GM18951 (cell line): ENCODE results near the gene MORN5.

ENCODE experiments used
- POLR2A ChIP-seq: IDR thresholded peaks from 4 replicates; pipeline ENCODE4 v1.6.1; 2011; ENCODE audit warnings: mild to moderate bottlenecking; ENCODE audit not compliant: insufficient read length, insufficient read depth; ENCODE audit errors: extremely low read depth
- in situ Hi-C: fragments of 300-500 bp; cut with MboI; formaldehyde crosslinking; loops from one replicate; pipeline ENCODE4 v1.12.0; 2022; ENCODE audit warnings: low sequenced_read_pairs, mixed read lengths, inconsistent platforms; ENCODE audit not compliant: unreplicated experiment

The MORN5 gene

GRCh38 chr9:122119166-122119521 is 40.6 kb upstream of the MORN5 start:
- in situ Hi-C loops, result loop anchor here (25.0 kb wide), 1 partner anchor 693 kb away; the partner anchor contains the start of gene OR1K1
- no peak for TF ChIP-seq POLR2A

- in situ Hi-C loops, result loop anchor here (5.0 to 25.0 kb wide), 3 partner anchors 228 to 693 kb away; partner anchors contain the start of gene OR1K1
- TF ChIP-seq POLR2A, result no peak
Measured at GRCh38 chr9:122119721-122120120, 40.0 kb upstream of the MORN5 start.

GRCh38 chr9:122120316-122121071 is 39.2 kb upstream of the MORN5 start:
- TF ChIP-seq POLR2A, result no peak
- in situ Hi-C loops, result loop anchor here (5.0 to 25.0 kb wide), 3 partner anchors 227 to 692 kb away; partner anchors contain the start of gene OR1K1

- no peak for TF ChIP-seq POLR2A
- in situ Hi-C loops, result loop anchor here (5.0 to 25.0 kb wide), 3 partner anchors 226 to 691 kb away; partner anchors contain the start of gene OR1K1
Measured at GRCh38 chr9:122121391-122121790, 38.3 kb upstream of the MORN5 start.

GRCh38 chr9:122121931-122122330 is 37.8 kb upstream of the MORN5 start:
- in situ Hi-C loops, result loop anchor here (5.0 to 25.0 kb wide), 3 partner anchors 225 to 690 kb away; partner anchors contain the start of gene OR1K1

GRCh38 chr9:122122468-122122867 is 37.2 kb upstream of the MORN5 start:
- TF ChIP-seq POLR2A, result no peak
- in situ Hi-C loops, result loop anchor here (5.0 to 25.0 kb wide), 3 partner anchors 225 to 690 kb away; partner anchors contain the start of gene OR1K1

More at GRCh38 chr9:122121931-122122330, 37.8 kb upstream of the MORN5 start:
- TF ChIP-seq POLR2A, result no peak

- in situ Hi-C loops, result loop anchor here (5.0 to 25.0 kb wide), 3 partner anchors 224 to 689 kb away; partner anchors contain the start of gene OR1K1
- TF ChIP-seq POLR2A, result no peak
Measured at GRCh38 chr9:122122903-122123632, 36.6 kb upstream of the MORN5 start.

- no peak for TF ChIP-seq POLR2A
- in situ Hi-C loops, result loop anchor here (5.0 to 25.0 kb wide), 3 partner anchors 223 to 688 kb away; partner anchors contain the start of gene OR1K1
Measured at GRCh38 chr9:122124048-122124447, 35.7 kb upstream of the MORN5 start.

GRCh38 chr9:122124528-122124927 is 35.2 kb upstream of the MORN5 start:
- in situ Hi-C loops, result loop anchor here (5.0 to 25.0 kb wide), 3 partner anchors 223 to 688 kb away; partner anchors contain the start of gene OR1K1

GRCh38 chr9:122125158-122125508 is 34.6 kb upstream of the MORN5 start:
- in situ Hi-C loops, result loop anchor here (10.0 kb wide), 1 partner anchor 330 kb away; no protein-coding TSS in a partner anchor
- no peak for TF ChIP-seq POLR2A

More at GRCh38 chr9:122124528-122124927, 35.2 kb upstream of the MORN5 start:
- no peak for TF ChIP-seq POLR2A

GRCh38 chr9:122125509-122126330 is 34.0 kb upstream of the MORN5 start:
- in situ Hi-C loops, result loop anchor here (10.0 kb wide), 1 partner anchor 329 kb away; no protein-coding TSS in a partner anchor

GRCh38 chr9:122126331-122127261 is 33.1 kb upstream of the MORN5 start:
- TF ChIP-seq POLR2A, result no peak
- in situ Hi-C loops, result loop anchor here (10.0 kb wide), 1 partner anchor 328 kb away; no protein-coding TSS in a partner anchor

More at GRCh38 chr9:122125509-122126330, 34.0 kb upstream of the MORN5 start:
- TF ChIP-seq POLR2A, result no peak
